ENCODE measurements around the gene SLC35E1.

Gene SLC35E1

DNA sequence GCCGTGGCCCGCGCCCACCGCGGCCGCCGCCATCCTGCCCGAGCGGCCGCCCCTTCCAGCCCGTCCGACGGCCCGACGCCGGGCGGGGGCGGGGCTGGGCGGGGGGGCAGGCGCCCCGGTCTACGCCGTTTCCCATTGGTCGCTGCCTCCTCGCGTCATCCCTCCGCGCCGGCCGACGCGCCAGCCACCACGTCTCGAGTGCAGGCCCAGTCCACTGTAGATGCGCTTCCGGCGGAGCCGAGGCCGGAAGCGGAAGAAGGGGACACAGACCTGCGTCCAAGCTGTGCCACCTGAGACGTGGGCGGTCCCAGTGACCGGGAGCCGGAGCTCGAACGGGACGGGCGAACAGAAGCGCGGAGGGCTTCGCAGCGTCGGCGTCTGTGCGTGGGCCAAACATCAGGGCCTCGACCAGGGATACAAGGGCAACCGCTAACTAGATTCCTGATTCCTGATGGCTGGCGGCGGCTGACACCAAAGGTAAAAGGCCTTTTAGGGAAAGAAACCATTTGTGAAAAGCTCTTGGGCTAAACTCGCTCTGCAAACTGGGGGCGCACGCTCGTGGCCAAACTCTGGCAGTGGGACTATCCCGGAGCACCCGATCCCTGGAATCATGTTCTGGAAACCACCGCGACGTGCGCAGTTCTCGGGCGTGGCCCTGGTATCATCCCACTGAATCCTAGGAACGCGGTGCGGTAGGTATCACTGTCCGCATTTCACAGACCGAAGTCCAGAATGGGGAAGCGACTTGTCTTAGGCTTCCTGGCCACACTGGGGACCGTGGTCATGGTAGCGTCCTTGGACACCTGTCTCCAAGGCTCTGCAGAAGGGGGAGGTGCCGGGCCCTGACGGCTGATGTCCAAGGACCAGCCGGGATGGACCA, at the start of gene SLC35E1:
TSS of gene SLC35E1 (minus strand) at position 84 of the 880 bp plus-strand sequence. CDS start at position 33, 51 bp downstream.
- FAIRE-seq (peak; percentile 95), DNase-seq (ENCODE audit: extremely low spot score, insufficient read length, low read depth) (peak; percentile 99)

DNA sequence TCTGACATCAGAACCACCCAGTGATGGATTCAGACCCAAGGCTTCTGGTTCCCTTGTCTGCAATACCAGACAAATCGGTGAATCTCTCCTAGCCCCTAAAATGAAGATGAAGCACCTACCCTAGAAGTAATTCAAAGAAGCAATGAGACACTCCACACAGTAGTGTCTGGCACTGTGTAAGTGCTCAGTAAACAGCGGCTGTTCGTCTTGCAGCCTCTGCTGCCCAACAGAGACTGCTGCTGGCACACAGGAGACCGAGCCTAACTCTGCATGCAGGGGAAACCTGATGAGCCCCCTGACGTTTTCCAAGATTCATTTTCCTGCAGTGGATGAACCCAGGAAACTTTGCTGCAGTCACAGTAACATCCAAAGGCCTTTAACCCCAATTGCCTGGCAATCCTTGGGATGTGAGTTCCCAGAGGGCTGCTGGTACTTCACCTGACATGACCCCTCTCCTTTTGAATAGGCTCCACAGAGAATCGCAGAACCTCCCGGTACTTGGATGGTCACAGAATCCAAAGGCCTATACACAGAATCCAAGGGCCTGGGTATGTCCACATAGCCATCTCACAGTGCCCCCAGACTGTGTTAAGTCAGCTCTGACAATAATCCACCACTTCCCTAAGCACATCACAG, 49.1 kb upstream of the SLC35E1 start:
- no peak for FAIRE-seq

DNA sequence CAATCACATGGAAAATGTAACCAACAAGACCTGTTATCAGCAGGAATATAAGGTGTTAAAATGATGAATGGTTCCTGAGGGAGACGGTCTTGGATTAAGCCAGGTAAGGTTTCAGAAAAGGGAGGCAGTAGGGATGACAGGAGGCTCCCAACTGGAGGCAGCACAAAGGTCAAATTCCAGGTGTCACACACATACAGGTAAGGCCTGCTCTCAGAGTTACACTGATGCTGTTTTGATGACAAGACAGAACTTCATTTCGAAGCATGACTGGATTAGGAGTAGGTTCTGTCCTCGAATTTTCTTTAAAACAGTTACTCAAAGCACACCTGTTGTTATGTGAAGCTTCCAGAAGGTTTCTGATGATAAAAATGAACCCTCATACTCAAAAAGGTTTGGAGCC, 48.4 kb upstream of the SLC35E1 start:
- FAIRE-seq (no peak), DNase-seq (ENCODE audit: extremely low spot score, insufficient read length, low read depth) (no peak)

More for the DNA sequence above, 49.1 kb upstream of the SLC35E1 start:
- no peak for DNase-seq (ENCODE audit: extremely low spot score, insufficient read length, low read depth)

DNA sequence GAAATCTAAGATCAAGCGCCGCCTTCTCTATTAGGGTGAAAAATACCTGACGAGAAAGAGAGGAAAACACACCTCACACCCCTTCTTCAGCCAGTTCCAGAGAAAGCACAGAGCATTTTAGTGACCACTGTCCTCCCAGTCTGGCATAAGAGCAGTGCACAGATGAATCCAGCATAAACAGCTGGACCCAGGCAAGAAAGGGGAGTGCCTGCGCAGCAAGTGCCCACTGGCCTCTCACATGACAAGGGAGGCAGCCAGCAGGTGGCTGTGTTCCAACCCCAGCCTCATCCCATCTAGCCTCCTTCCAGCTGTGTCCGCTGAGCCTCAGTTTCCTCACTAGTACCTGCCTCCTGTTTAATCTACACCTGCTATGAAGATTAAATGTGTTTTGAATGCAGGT, 47.8 kb upstream of the SLC35E1 start:
- DNase-seq (ENCODE audit: extremely low spot score, insufficient read length, low read depth) (no peak), FAIRE-seq (no peak)

DNA sequence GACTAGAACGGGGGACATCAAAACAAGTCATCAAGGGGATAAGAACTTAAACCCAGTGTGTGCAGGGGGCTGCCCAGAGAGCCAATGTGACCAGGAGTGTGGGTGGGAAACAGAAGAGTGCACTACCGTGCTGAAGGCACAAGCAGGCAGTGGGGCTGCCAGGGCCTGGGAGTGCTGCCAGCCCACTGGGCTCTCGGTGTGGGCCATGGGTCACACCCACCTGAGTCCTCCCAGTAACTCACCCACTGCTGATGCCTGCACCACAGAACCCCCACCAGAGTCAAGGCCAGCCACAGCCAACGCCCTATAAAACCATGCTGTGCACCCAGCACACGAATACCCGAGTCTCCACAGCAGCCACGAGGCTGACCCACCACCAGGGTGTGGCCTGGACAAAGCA, 47.2 kb upstream of the SLC35E1 start:
- DNase-seq (ENCODE audit: extremely low spot score, insufficient read length, low read depth) = no peak
- no peak for FAIRE-seq

DNA sequence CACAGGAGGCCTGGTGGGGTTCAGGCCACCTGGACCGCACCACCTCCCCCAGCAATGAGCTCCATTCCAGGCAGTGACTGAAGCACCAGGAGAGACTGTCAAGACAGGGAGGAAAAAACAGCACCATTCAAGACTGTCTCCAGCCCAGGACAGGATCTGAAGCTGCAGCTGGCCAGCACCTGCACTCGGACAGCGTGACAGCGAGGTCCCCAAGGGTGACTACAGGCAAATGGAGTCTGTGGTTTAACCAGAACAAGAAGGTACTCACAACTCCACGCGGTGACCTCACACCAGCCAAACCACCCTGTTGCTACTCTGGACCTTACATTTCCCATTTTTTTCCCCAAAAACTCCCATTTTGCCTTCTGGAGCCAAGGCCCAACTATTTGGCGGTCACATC, 46.0 kb upstream of the SLC35E1 start:
- DNase-seq (ENCODE audit: extremely low spot score, insufficient read length, low read depth) = no peak
- no peak for FAIRE-seq

DNA sequence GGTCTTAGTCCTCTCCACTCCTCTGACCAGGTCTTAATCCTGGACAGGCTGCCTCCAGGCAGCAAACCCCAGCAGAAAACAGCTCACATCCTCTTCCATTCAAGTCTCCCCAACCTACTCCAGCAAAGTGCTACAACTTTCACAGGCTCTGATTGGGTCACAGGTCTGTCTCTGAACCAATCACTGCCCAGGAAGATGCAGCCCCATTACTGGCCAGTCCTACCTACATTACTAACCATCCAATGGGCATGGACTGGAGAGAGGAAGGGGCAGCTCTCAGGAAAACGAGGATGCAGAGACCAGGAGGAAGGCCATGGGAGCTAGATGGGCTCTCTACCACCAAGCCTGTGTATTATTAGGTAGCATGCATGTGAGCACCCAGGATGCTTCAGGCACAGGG, 43.6 kb upstream of the SLC35E1 start:
- FAIRE-seq (no peak), DNase-seq (ENCODE audit: extremely low spot score, insufficient read length, low read depth) (no peak)

DNA sequence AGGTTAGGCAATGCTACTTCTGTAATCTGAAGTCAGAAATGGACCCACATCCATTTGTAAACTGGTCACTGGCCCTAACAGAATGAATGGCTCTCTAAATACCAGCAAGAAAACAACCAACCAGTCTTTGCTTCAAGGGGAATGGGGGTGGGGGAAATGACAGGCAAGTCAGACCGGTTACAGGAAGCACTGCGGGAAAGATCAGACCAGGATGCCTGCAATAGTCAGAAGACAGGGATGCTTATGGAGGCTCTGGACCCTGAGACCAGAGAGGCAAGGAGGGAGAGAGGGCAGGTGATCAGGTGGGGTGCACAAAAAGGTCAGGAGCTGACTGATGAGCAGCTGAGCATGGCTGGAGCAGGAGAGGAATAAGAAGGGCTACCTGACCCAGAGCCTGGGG, 42.7 kb upstream of the SLC35E1 start:
- no peak for FAIRE-seq
- no peak for DNase-seq (ENCODE audit: extremely low spot score, insufficient read length, low read depth)

DNA sequence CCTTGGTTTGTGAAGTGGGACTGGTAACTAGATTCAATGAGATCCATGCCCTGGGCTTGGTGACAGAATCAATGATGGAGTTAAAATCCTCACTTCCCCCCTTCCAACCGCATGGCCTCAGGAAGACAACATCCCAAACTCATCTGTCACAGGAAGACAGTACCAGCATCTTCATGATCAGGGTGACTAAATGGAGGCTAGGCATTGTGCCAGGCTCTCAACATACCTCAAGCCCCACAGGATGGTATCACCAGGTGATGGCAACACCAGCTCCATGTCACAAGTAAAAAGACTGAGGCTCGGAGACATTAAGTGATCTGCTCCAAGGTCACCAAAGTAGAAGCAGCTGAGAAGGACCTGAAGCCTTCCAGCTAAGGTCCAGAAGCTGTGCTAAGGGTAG, 41.6 kb upstream of the SLC35E1 start:
- FAIRE-seq = no peak
- DNase-seq (ENCODE audit: extremely low spot score, insufficient read length, low read depth) = no peak

DNA sequence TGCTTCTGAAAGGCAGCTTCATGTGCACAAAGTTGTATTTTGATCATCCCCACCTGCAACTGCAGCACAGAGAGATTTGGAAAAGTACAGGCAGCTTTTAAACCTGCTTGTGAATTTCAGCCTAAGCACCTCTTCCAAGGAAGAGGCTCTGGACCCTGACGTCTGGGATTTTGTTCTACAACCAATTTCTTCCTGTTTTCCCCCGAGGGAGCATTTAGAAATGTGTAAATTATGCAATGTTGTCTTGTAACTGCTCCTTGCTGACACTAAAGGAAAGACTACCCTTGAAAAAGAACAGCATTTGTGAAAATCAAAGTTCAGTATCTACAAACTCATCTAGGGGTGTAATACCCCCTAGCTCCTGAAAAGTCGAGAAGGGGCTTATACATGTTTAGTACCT, 40.4 kb upstream of the SLC35E1 start:
- FAIRE-seq (no peak), DNase-seq (ENCODE audit: extremely low spot score, insufficient read length, low read depth) (no peak)

DNA sequence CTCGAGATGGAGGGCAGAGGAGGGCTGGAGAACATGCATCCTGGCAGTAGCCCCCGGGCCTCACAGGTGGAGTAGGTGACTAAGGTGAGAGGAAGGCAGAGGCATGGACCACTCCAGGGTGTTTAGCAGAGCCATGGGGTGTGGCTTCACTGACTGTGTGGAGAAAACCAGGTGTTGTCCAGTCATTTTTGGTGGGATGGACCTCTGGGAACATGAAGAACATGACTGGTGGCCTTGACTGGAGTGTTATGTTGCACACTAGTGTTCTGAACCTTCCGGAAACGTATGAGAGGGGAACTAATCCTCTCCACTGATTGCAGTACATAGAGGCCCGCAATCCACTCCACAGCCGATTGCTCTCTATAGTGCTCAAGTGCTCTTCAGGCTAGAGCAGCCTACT, 38.9 kb upstream of the SLC35E1 start:
- no peak for DNase-seq (ENCODE audit: extremely low spot score, insufficient read length, low read depth)

DNA sequence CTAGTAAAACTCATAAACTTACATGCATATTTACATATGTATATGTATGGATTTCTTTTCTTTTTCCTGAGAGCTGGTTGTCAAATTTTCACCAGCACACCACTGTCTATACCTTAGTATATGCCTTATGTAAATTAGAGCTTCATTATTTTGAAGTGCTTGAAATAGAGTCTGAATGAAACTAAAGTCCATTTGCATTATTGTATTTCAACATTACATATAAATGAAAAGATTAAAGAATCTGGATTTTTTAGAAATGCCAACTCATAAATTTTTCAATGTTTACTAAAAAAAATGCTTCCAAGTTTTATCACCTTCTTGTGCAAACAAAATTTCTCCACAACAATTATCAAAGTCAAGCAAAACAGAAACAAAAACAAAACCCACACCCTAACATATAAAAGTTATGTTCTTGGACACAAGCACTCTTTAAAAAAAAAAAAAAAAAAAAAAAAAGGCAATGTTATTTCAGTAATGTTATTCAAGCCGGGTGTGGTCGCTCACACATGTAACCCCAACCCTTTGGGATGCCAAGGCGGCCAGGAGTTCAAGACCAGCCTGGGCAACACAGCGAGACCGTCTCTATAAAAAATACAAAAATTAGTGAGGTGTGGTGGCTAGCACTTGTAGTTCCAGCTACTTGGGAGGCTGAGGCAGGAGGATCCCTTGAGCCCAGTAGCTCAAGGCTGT, 37.4 kb upstream of the SLC35E1 start:
- DNase-seq (ENCODE audit: extremely low spot score, insufficient read length, low read depth) = no peak
- no peak for FAIRE-seq

More for the DNA sequence above, 38.9 kb upstream of the SLC35E1 start:
- FAIRE-seq = no peak

DNA sequence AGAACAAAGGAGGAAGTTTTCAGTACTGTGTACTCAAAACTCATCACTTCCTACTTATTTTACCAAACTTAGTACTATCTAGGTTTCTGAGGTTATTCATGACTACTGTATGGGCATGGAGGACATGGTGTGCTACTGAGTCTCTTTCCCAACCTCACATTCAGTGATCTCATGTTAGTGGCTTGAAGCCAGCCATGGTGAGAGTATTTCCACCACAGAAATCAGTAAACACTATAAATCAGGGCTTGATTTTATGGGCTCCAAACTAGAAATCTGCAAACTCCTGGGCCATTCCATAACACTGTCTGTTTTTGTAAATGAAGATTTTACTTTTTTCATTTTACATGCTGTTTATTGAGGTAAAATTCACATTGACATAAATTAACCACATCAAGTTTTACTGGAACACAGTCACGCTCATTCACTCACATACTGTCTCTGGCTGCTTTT, 36.1 kb upstream of the SLC35E1 start:
- DNase-seq (ENCODE audit: extremely low spot score, insufficient read length, low read depth) (no peak), FAIRE-seq (peak; percentile 21)

DNA sequence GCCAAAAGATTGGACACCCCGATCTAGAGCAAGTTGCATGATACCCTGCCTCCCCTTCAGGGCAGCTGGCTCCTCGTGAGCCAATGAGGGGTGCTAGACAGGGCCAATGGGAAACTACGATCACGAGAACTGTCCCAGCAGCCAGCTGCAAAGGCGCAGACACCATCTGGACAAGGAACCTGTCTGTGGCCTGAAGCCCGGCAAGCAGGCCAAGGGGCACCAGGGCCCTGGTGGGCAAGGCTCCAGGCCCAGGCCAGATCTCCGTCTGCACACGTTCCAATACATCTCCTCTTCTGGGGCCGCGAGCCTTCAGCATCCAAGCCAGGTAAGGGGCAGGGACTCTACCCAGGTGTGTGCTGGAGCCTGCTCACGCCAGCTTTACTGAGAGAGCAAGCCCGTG, 35.6 kb upstream of the SLC35E1 start:
- DNase-seq (ENCODE audit: extremely low spot score, insufficient read length, low read depth) (no peak), FAIRE-seq (no peak)

DNA sequence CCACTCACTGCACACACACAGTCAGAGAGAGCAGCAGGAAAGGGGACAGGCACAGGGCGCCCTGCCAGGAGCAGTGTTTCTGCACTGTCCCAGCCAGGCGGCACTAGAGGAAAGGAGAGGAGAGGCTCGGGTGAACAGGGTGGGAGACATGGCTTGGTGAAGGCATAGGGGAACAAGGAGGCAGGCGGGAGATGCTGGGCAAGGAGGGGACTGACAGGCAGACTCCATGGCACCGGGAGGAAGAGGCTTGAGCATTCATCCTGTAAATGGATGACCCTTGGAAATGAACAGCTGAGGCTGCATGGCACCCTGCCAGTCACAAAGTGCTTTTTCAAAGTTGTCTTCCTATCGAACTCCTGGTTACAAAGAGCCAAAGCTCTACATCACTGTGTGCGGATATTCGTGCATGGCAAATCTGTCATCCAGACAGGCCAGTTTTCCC, 33.4 kb upstream of the SLC35E1 start:
- FAIRE-seq = no peak
- no peak for DNase-seq (ENCODE audit: extremely low spot score, insufficient read length, low read depth)

DNA sequence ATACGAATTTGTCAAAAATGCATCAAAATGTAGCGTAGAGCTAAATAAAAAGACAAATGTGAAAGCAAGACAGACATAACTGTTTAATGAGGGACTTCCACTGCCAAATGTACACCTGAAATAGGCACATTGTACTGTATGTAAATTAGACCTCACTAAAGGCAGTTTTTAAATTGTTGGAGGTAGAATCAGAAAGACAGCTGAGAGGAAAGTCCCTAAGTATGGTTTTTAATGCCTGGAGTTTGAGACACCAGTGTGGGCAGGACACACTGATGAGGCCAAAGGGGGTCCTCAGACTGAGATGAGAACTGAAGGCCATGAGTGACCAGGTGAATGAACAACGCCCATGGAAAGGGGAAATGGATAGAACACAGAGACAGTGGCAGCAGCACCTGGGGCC, 32.9 kb upstream of the SLC35E1 start:
- DNase-seq (ENCODE audit: extremely low spot score, insufficient read length, low read depth) = no peak
- FAIRE-seq = peak; percentile 39

DNA sequence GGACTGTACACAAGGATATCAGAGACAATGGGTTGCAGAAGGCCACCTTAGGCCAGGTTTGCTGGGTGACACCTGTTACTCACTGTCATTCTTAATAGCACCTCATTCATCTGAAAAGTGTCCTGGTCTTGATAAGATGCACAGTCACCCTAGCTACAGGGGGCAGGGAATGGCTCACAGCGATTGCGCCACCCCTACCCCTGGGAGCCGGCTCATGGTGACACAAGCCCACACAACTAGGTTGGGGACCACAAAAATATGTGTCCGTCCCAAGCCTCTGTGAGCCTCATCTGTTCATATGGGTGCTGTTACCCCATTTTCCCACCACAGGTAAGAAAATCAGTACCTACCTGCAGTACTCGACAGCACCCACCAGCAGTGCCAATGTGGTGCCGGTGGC, 32.4 kb upstream of the SLC35E1 start:
- FAIRE-seq (no peak), DNase-seq (ENCODE audit: extremely low spot score, insufficient read length, low read depth) (no peak)

DNA sequence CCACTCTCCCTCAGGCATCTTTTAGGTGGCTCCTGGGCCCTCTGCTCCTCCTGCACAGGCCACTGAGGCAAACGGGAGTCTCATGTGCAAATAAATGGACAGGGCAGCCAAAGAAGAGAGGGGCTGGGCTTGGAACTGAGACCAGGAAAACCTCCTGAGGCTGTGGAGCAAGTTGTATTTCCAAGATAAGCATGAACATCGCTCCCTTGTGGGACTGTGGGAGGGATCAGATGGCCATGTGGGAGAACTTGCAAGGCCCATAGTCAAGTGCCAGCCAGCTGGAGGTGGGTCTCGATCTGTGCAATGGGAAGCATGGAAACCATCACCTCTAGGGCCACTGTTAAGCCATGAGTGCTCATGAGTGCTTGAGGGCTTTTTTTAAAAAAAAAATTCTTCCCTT, 30.9 kb upstream of the SLC35E1 start:
- no peak for DNase-seq (ENCODE audit: extremely low spot score, insufficient read length, low read depth)
- FAIRE-seq = no peak

DNA sequence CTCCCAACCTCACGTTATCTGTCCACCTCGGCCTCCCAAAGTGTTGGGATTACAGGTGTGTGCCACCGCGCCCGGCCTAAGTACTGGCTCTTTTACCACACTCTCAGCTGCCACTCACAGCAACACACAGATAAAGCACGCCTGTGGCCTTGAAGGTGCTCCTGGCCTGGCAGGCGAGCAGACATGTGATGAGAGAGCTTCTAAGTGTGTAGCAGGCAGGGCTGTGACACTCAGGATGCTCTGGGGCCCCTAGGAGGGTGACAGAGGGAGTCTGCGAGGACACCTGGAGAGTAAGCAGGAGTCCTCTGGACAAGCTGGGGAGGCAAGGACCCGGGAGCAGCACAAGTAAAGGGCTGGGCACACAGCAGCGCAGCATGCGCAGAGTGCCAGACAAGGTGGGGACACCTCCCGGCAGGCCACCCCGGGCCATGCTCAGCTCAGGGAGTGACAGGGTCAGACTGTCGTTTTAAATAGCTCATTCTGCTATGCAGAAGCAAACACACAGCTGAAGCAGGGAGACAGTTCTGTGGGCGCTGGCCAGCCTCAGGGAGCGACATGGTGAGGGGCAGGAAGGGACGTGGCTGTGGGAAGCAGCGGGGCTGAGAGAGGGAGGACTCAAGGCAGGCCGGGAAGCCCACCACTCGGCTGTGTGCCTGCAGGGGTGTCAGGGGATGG, 29.3 kb upstream of the SLC35E1 start:
- DNase-seq (ENCODE audit: extremely low spot score, insufficient read length, low read depth) (no peak), FAIRE-seq (no peak)

DNA sequence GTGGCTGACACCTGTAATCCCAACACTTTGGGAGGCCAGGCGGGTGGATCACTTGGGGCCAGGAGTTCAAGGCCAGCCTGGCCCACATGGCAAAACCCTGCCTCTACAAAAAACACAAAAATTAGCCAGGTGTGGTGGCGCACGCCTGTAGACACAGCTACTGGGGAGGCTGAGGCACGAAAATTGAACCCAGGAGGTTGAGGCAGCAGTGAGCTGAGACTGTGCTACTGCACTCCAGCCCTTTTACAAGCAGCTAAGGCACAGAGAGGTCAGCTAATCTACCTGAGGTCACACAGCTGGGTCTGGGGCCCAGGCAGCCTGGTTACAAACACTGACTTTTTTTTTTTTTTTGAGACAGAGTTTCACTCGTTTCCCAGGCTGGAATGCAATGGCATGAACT, 28.6 kb upstream of the SLC35E1 start:
- DNase-seq (ENCODE audit: extremely low spot score, insufficient read length, low read depth) = no peak
- FAIRE-seq = no peak

Data from GM18507 (cell line).